ENCODE measurements around the gene IL17RA. TPM values are rescaled to one million over a fixed set of nuclear protein-coding genes. Genes with fewer than 3 reads are reported as not detected.

IL17RA gene
- total RNA-seq, 1 donor from 2014 or later: 9.2 TPM

DNA sequence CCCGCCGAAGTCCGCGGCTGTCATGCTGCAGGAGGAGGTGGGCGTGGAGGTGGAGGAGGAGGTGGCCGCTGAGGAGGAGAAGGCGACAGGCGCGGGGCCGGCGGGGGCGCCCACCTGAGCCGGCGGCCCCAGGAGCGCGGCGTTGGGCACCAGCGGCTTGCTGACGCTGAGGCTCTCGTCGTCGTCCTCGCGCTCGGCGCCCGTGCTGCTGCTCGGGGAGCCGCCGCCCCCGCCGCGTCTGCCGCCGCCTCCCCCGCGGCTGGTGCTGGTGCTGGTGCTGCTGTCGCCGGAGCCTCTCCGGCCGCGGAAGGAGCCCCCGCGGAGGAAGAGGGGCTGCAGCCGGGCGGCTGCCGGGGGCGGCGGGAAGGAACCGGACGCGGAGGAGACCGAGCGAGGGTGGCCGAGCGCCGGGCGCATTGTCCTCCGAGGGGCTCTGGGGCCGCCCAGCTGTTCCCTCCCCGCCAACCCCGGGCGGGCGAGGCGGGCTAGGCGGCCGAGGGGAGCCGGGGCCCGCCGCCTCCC lies 36.0 kb downstream of the IL17RA start:
- peak overlapping the region; percentile 48 for H3K4me3 ChIP-seq (ENCODE audit: low read depth, low read length)
- TF ChIP-seq CTCF (conservative IDR thresholded peaks at IDR 0.05; ENCODE audit: low read depth, low read length): no peak
- DNase-seq (ENCODE audit: low read depth): no peak

GRCh38 chr22:17121233-17122195 lies 36.7 kb downstream of the IL17RA start, which contains the start of gene TMEM121B:
TSS of gene TMEM121B (minus strand) at chr22:17121360. CDS start at chr22:17121127, 233 bp downstream.
- no peak for TF ChIP-seq CTCF (conservative IDR thresholded peaks at IDR 0.05; ENCODE audit: low read depth, low read length)
- peak within 1 kb of the TSS; percentile 48 for H3K4me3 ChIP-seq (ENCODE audit: low read depth, low read length)
- DNase-seq (ENCODE audit: low read depth): no peak

GRCh38 chr22:17130199-17130598 lies 45.4 kb downstream of the IL17RA start:
- no peak overlapping the region for H3K4me3 ChIP-seq (ENCODE audit: low read depth, low read length)
- TF ChIP-seq CTCF (conservative IDR thresholded peaks at IDR 0.05; ENCODE audit: low read depth, low read length): no peak
- no peak for DNase-seq (ENCODE audit: low read depth)

GRCh38 chr22:17131686-17132085 lies 46.9 kb downstream of the IL17RA start:
- DNase-seq (ENCODE audit: low read depth): no peak
- peak; percentile 5 for TF ChIP-seq CTCF (conservative IDR thresholded peaks at IDR 0.05; ENCODE audit: low read depth, low read length)
- H3K4me3 ChIP-seq (ENCODE audit: low read depth, low read length): no peak overlapping the region

DNA sequence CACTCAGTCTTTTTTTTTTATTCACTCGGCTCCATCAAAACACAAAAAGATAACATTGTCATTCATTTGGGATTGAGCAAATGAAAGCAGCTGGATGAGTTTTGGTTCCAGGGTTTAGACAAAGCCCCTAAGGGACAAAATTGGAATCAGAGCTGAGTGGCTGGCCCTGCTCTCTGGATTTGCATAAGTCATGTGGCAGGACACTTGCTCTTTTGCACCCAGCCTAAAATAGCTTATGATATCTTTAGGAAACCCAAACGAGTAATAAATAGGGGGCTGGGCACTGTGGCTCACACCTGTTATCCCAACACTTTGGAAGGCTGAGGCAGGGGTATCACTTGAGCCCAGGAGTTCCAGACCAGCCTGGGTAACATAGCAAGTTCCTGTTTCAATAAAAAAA lies 47.3 kb downstream of the IL17RA start:
- DNase-seq (ENCODE audit: low read depth): no peak
- no peak overlapping the region for H3K4me3 ChIP-seq (ENCODE audit: low read depth, low read length)
- TF ChIP-seq CTCF (conservative IDR thresholded peaks at IDR 0.05; ENCODE audit: low read depth, low read length): no peak

DNA sequence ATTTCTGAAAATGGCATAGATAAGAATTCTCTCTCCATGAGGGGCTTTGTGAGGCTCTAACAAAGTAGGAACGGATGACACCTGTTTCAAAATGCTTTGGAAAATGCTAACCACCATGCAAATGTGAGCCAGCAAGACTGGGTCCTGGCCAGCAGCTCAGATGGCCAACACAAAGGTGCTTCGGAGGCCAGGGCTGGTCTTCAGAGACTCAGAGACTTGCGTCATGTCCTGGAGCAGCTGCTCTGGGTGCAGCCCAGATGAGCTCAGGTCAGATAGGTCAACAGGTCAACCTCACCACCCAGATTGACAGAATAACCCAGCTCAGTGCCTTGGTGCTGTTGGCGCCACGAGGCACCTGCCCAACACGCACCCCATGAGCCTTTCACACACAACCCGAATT lies 48.3 kb downstream of the IL17RA start:
- TF ChIP-seq CTCF (conservative IDR thresholded peaks at IDR 0.05; ENCODE audit: low read depth, low read length): no peak

More for the DNA sequence above, 48.3 kb downstream of the IL17RA start:
- H3K4me3 ChIP-seq (ENCODE audit: low read depth, low read length): no peak overlapping the region
- DNase-seq (ENCODE audit: low read depth): no peak
